ENCODE data around the gene KIFC1. TPM values are rescaled to one million over a fixed set of nuclear protein-coding genes. Genes with fewer than 3 reads are reported as not detected.

The KIFC1 gene
- total RNA-seq, 1 experiment from 2014 or later = 73.8 TPM

DNA sequence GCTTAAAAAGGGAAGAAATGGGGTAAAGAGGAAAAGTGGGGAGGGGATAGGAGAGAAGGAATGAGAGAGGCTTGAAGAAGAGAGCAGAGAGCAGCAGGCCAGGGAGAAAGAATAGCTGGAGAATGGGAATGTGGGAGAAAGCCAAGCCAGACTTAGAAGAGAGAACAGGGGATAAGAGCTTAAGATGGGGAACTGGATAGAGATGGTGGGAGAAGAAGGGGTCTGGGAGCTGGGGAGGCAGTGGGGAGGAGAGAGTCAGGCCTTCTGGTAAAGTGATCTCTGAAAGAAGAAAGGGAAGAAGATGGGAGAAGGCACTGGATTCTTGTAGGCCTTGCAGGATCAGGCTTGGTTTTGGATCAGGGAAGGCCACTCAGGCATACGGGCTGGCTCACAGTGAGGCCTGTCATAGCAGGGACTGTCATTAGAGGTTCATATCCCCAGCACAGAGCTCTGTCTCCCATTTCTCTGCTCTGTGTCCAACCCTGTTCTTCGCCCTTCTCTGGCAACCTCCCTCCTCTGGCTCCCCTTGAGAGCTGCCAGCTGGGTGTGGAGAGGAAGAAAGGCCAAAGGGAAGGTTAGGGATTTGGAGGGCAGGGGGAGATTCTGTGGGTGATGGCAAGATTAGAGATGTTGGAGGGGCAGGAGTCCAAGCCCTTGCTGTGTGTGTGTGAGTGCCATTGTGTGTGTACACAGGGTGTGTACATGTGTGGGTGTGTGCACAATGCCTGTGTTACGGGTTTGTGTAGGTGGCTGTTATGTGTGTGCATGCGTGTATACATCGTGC, 37.5 kb downstream of the KIFC1 start:
- Mint-ChIP-seq H3K27me3 (ENCODE audit: low read depth) (no peaks in the 10 kb centered on the region; the same call in 1 of the 2 replicates), H3K36me3 (ENCODE audit: insufficient read depth in 1 of 3, low read depth in 3 of 3) (peaks cover 5 to 16% (median 14%) of the 10 kb centered on the region in 3 experiments), H3K4me1 (peaks cover 78 to 82% of the 10 kb centered on the region in 2 experiments), H3K27ac (peak overlapping the region; percentile 84 to 94 (median 84); a peak in 6 of 7 replicates), H3K4me3 (peak overlapping the region; percentile 83 to 90), H3K9me3 (no peaks in the 10 kb centered on the region; a peak in 1 of 5 replicates)
- no peak overlapping the region for H2AFZ ChIP-seq (ENCODE audit: low read length)
- peaks cover 30% of the 10 kb centered on the region for H3K23me2 ChIP-seq (ENCODE audit: insufficient read length, low read depth, low read length, poor library complexity, severe bottlenecking)
- H2BK5ac ChIP-seq (ENCODE audit: insufficient read length, low read length) = no peak overlapping the region
- no peak overlapping the region for H3K14ac ChIP-seq (ENCODE audit: insufficient read depth, low read length)
- H3K4ac ChIP-seq (ENCODE audit: low read depth, low read length) = no peak overlapping the region
- H3K27me3 ChIP-seq (ENCODE audit: insufficient read depth, low read length) = no peaks in the 10 kb centered on the region
- H4K91ac ChIP-seq (ENCODE audit: insufficient read length, low read depth, low read length) = no peak overlapping the region
- peaks cover 14% of the 10 kb centered on the region; the same call in 1 of the 2 replicates for H3K79me2 ChIP-seq (ENCODE audit: insufficient read depth, low read length)
- H2BK15ac ChIP-seq (ENCODE audit: low read depth, low read length) = no peak overlapping the region
- H2BK20ac ChIP-seq (ENCODE audit: low read depth, low read length, poor library complexity, severe bottlenecking) = no peak overlapping the region
- no peak for DNase-seq
- H3K79me1 ChIP-seq (ENCODE audit: insufficient read depth, low read depth, low read length, poor library complexity, severe bottlenecking) = no peaks in the 10 kb centered on the region
- H4K8ac ChIP-seq (replicated peaks; ENCODE audit: insufficient read length, low read depth, low read length) = no peak overlapping the region
- no peak overlapping the region for H2BK120ac ChIP-seq (ENCODE audit: low read depth, low read length, poor library complexity, severe bottlenecking)
- no peak overlapping the region for H4K5ac ChIP-seq (ENCODE audit: insufficient read length, low read depth, low read length)
- WGBS (ENCODE audit: extremely low coverage, insufficient read length, low lambda C conversion rate) = no CpG with 5 or more reads among the region's 5 CpGs
- H3K4me1 ChIP-seq (ENCODE audit: insufficient read depth, low read length) = peaks cover 17% of the 10 kb centered on the region; the same call in 1 of the 2 replicates
- no peak overlapping the region for H3K27ac ChIP-seq (ENCODE audit: insufficient read length, low read depth, low read length)
- H3K4me2 ChIP-seq (ENCODE audit: insufficient read depth, insufficient read length, low read length) = peak overlapping the region; percentile 3
- TF ChIP-seq, protein P1, sequence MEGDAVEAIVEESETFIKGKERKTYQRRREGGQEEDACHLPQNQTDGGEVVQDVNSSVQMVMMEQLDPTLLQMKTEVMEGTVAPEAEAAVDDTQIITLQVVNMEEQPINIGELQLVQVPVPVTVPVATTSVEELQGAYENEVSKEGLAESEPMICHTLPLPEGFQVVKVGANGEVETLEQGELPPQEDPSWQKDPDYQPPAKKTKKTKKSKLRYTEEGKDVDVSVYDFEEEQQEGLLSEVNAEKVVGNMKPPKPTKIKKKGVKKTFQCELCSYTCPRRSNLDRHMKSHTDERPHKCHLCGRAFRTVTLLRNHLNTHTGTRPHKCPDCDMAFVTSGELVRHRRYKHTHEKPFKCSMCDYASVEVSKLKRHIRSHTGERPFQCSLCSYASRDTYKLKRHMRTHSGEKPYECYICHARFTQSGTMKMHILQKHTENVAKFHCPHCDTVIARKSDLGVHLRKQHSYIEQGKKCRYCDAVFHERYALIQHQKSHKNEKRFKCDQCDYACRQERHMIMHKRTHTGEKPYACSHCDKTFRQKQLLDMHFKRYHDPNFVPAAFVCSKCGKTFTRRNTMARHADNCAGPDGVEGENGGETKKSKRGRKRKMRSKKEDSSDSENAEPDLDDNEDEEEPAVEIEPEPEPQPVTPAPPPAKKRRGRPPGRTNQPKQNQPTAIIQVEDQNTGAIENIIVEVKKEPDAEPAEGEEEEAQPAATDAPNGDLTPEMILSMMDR (conservative IDR thresholded peaks at IDR 0.05) = no peak
- no peak overlapping the region for H2BK12ac ChIP-seq (ENCODE audit: insufficient read length, low read depth, low read length)
- no peak overlapping the region for H2AK5ac ChIP-seq (ENCODE audit: insufficient read length, low read length)
- H3T11ph ChIP-seq (ENCODE audit: low read length) = no peak overlapping the region
- no peak overlapping the region for H3K56ac ChIP-seq (ENCODE audit: insufficient read length, low read depth, low read length)
- H3K9me3 ChIP-seq (ENCODE audit: control insufficient read depth, low read depth, low read length) = no peaks in the 10 kb centered on the region
- no peaks in the 10 kb centered on the region for H4K20me1 ChIP-seq (ENCODE audit: control insufficient read depth, insufficient read depth, insufficient read length)
- no peak overlapping the region for H3K18ac ChIP-seq (ENCODE audit: insufficient read length, low read depth, low read length)
- H3K9ac ChIP-seq (ENCODE audit: extremely low read depth, insufficient read length, low read length) = no peak overlapping the region
- no peak overlapping the region for H3K23ac ChIP-seq (ENCODE audit: insufficient read length, low read depth, low read length)
